LHCN-M2 (cell line): Measurements from ENCODE around the gene THAP12. TPM values are rescaled to one million over a fixed set of nuclear protein-coding genes. Genes with fewer than 3 reads are reported as not detected.
"Not testable (repeated sequence)": the region's sequence is repeated elsewhere in the genome, so short reads cannot be mapped to it uniquely, and the experiment has no call there.

ENCODE experiments used
- DNase-seq: peaks from one replicate; pipeline ENCODE4 v3.0.0-alpha.2; 2012; ENCODE audit warnings: low read depth
- polyA plus RNA-seq: library from polyadenylated mRNA; unstranded; fragments of >200 nt; gene quantifications from one replicate; pipeline ENCODE4 v1.2.1, GENCODE V29; 2012; ENCODE audit warnings: missing spikeins
- total RNA-seq: library from RNA; depleted of rRNA; stranded (reverse); fragments of >200 nt; gene quantifications from 2 replicates; pipeline ENCODE4 v1.2.3, GENCODE V29; 2014; rRNA removed

THAP12 gene
- 41.8 and 42.4 TPM in 2 replicates for total RNA-seq
- polyA plus RNA-seq, result 10.5 TPM

GRCh38 chr11:76380977-76381719 is at the start of gene THAP12, which contains the start of gene GVQW3:
THAP12 (minus strand) TSS chr11:76381132; CDS start chr11:76380836, 296 bp downstream.
GVQW3 (plus strand) TSS chr11:76381323; CDS start chr11:76381829, 506 bp downstream.
- DNase-seq, result peak; percentile 96

- DNase-seq, result no peak
Measured at GRCh38 chr11:76426660-76427059, 45.7 kb upstream of the THAP12 start.

- no peak for DNase-seq
Measured at GRCh38 chr11:76424891-76425290, 44.0 kb upstream of the THAP12 start.

- no peak for DNase-seq
Measured at GRCh38 chr11:76424379-76424778, 43.4 kb upstream of the THAP12 start.

GRCh38 chr11:76419896-76420295 is 39.0 kb upstream of the THAP12 start:
- DNase-seq, result no peak

- DNase-seq, result no peak
Measured at GRCh38 chr11:76415073-76415472, 34.1 kb upstream of the THAP12 start.

GRCh38 chr11:76410851-76411357 is 30.0 kb upstream of the THAP12 start:
- DNase-seq, result no peak

- DNase-seq, result no peak
Measured at GRCh38 chr11:76408171-76408965, 27.4 kb upstream of the THAP12 start.

GRCh38 chr11:76406359-76406758 is 25.4 kb upstream of the THAP12 start:
- DNase-seq, result no peak

GRCh38 chr11:76401484-76401883 is 20.6 kb upstream of the THAP12 start:
- not testable (repeated sequence) for DNase-seq

- DNase-seq, result no peak
Measured at GRCh38 chr11:76400967-76401366, 20.0 kb upstream of the THAP12 start.

GRCh38 chr11:76397383-76397782 is 16.5 kb upstream of the THAP12 start:
- no peak for DNase-seq

- DNase-seq, result no peak
Measured at GRCh38 chr11:76395296-76395695, 14.4 kb upstream of the THAP12 start.

- DNase-seq, result no peak
Measured at GRCh38 chr11:76394411-76394810, 13.5 kb upstream of the THAP12 start.

- DNase-seq, result no peak
Measured at GRCh38 chr11:76392870-76393269, 11.9 kb upstream of the THAP12 start.

- DNase-seq, result no peak
Measured at GRCh38 chr11:76391811-76392475, 11.0 kb upstream of the THAP12 start.

- DNase-seq, result no peak
Measured at GRCh38 chr11:76391021-76391420, 10.1 kb upstream of the THAP12 start.

GRCh38 chr11:76388408-76388807 is 7.5 kb upstream of the THAP12 start:
- DNase-seq, result no peak

- DNase-seq, result no peak
Measured at GRCh38 chr11:76385903-76386302, 5.0 kb upstream of the THAP12 start.

- no peak for DNase-seq
Measured at GRCh38 chr11:76382209-76382608, 1.3 kb upstream of the THAP12 start.

GRCh38 chr11:76380159-76380976 is 564 bp downstream of the THAP12 start:
- peak; percentile 21 for DNase-seq
